Chondrocyte (in vitro differentiated cells): ENCODE results near the gene APAF1. TPM values are rescaled to one million over a fixed set of nuclear protein-coding genes. Genes with fewer than 3 reads are reported as not detected.
"Not testable (repeated sequence)": the region's sequence is repeated elsewhere in the genome, so short reads cannot be mapped to it uniquely, and the experiment has no call there.

Experiments used
- DNase-seq: peaks from one replicate; pipeline ENCODE4 v3.0.0; 2021; ENCODE audit warnings: mixed read lengths, low spot score
- H3K27ac Mint-ChIP-seq: one replicate; pipeline ENCODE4 v1.8.0; 2021; ENCODE audit warnings: mild to moderate bottlenecking, moderate library complexity, mixed read lengths; ENCODE audit not compliant: unreplicated experiment
- H3K27me3 Mint-ChIP-seq: 2 replicates; pipeline ENCODE4 v1.8.0; 2021; ENCODE audit warnings: low read depth, mixed read lengths
- H3K36me3 Mint-ChIP-seq: 2 replicates; pipeline ENCODE4 v1.8.0; 2021; ENCODE audit warnings: low read depth, mixed read lengths
- H3K4me1 Mint-ChIP-seq: 2 replicates; pipeline ENCODE4 v1.8.0; 2021; ENCODE audit warnings: low read depth, mild to moderate bottlenecking, mixed read lengths
- H3K4me3 Mint-ChIP-seq: one replicate; pipeline ENCODE4 v1.8.0; 2021; ENCODE audit warnings: mild to moderate bottlenecking, moderate library complexity, mixed read lengths; ENCODE audit not compliant: unreplicated experiment
- H3K9me3 Mint-ChIP-seq: 2 replicates; pipeline ENCODE4 v1.8.0; 2021; ENCODE audit warnings: low read depth, mixed read lengths
- total RNA-seq: library from RNA; stranded (reverse); gene quantifications from 3 replicates; pipeline ENCODE4 v1.2.1, GENCODE V29; 2021
- TF ChIP-seq, protein P1 (sequence below): fragments of 200-600 bp; sonication (generic); IDR thresholded peaks from 2 replicates; pipeline ENCODE4 v1.5.0; 2021; ENCODE audit warnings: antibody characterized with exemption, mild to moderate bottlenecking, moderate library complexity

APAF1 gene
- total RNA-seq, 1 donor from 2014 or later: 19.2 TPM

DNA sequence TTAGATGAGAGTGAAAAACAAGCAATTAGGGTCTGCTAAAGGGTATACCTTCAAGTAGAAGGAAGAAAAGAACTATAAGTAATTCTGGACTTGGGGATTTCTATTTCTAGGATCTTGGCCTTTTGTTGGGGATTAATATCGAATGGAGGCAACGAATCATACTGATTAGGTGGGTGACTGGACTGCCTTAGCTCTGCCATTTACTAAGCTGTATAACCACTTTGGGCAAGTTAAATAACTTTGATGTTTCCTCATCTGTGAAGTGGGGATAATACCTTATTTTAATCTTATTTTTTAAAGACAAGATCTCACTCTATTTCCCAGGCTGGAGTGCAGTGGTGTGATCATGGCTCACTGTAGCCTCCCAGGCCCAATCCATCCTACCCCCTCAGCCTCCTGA lies 7.1 kb upstream of the APAF1 start:
- Mint-ChIP-seq H3K4me3 (no peak overlapping the region), H3K36me3 (peaks cover 4% of the 10 kb centered on the region), H3K4me1 (peaks cover 39% of the 10 kb centered on the region), H3K27ac (no peak overlapping the region), H3K9me3 (no peaks in the 10 kb centered on the region), H3K27me3 (no peaks in the 10 kb centered on the region)
- DNase-seq: no peak
- TF ChIP-seq, protein P1, sequence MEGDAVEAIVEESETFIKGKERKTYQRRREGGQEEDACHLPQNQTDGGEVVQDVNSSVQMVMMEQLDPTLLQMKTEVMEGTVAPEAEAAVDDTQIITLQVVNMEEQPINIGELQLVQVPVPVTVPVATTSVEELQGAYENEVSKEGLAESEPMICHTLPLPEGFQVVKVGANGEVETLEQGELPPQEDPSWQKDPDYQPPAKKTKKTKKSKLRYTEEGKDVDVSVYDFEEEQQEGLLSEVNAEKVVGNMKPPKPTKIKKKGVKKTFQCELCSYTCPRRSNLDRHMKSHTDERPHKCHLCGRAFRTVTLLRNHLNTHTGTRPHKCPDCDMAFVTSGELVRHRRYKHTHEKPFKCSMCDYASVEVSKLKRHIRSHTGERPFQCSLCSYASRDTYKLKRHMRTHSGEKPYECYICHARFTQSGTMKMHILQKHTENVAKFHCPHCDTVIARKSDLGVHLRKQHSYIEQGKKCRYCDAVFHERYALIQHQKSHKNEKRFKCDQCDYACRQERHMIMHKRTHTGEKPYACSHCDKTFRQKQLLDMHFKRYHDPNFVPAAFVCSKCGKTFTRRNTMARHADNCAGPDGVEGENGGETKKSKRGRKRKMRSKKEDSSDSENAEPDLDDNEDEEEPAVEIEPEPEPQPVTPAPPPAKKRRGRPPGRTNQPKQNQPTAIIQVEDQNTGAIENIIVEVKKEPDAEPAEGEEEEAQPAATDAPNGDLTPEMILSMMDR: no peak

DNA sequence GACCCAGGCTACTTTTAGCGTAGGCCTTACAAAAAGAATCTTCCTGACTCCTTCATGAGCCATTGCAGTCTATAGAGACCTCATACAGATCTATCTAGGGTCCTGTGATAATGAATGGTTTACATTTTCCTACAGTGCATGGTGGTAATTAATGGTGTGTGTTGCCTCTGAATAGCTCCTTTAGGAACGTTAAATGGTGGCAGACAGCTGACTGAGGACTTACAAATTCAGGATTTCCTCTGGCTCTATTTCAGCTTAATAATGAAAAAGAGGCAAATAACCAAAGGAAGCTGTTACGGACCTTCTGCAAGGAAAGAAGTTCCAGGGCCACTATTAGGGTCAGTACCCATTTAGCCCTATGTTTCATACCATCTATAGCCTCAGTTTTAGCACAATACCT lies 5.6 kb upstream of the APAF1 start:
- Mint-ChIP-seq H3K27ac (no peak overlapping the region), H3K27me3 (no peaks in the 10 kb centered on the region), H3K9me3 (no peaks in the 10 kb centered on the region), H3K4me3 (no peak overlapping the region), H3K4me1 (peaks cover 48% of the 10 kb centered on the region), H3K36me3 (peaks cover 2% of the 10 kb centered on the region)
- DNase-seq: no peak
- TF ChIP-seq, protein P1: no peak

DNA sequence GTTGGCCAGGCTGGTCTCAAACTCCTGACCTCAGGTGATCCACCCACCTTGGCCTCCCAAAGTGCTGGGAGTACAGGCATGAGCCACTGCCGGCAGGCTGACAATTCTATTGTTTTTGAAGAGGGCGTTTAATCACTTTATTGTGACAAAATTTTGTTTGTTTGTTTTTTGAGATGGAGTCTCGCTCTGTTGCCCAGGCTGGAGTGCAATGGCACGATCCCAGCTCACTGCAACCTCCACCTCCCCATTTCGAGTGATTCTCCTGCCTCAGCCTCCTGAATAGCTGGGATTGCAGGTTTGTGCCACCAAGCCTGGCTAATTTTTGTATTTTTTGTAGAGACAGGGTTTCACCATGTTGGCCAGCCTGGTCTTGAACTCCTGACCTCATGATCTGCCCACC lies 2.3 kb upstream of the APAF1 start:
- not testable (repeated sequence) for DNase-seq, H3K27me3 Mint-ChIP-seq, H3K9me3 Mint-ChIP-seq, H3K36me3 Mint-ChIP-seq
- H3K27ac Mint-ChIP-seq: peak overlapping the region; percentile 74
- peak overlapping the region; percentile 96 for H3K4me3 Mint-ChIP-seq
- H3K4me1 Mint-ChIP-seq: peaks cover 50% of the 10 kb centered on the region

DNA sequence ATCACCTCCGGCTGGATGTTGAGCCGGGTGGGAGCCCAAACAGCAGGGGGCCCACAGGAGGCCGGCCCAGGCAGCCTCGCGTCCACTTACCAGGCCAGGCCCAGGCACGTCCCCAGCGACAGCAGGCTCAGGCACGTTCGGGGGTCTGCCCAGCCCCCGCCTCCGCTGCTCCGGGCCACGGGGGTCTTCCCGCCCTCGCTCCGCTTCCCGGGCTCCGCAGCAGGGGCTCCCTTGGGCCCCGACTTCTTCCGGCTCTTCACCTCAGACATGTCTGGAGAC lies 718 bp upstream of the APAF1 start:
- peak overlapping the region; percentile 97 for H3K27ac Mint-ChIP-seq
- peaks cover 7% of the 10 kb centered on the region for H3K36me3 Mint-ChIP-seq
- no peaks in the 10 kb centered on the region for H3K27me3 Mint-ChIP-seq
- H3K9me3 Mint-ChIP-seq: no peaks in the 10 kb centered on the region
- H3K4me1 Mint-ChIP-seq: peaks cover 51% of the 10 kb centered on the region
- TF ChIP-seq, protein P1: peak; percentile 54
- peak overlapping the region; percentile 96 for H3K4me3 Mint-ChIP-seq
- DNase-seq: peak; percentile 91

DNA sequence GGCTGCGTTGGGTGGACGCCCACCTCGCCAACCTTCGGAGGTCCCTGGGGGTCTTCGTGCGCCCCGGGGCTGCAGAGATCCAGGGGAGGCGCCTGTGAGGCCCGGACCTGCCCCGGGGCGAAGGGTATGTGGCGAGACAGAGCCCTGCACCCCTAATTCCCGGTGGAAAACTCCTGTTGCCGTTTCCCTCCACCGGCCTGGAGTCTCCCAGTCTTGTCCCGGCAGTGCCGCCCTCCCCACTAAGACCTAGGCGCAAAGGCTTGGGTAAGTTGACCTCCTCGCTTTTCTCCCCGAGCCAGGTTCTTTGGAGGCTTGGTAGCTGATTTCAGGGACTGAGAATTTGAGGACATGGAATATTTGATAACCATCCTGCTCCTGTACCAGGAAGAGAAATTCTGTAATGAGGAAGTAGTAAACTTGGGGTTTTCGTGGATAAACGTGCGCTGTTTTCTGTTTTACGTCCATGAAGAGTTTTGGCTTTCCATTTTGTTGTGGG lies 530 bp downstream of the APAF1 start:
- peak; percentile 91 for DNase-seq
- Mint-ChIP-seq H3K4me3 (peak overlapping the region; percentile 96), H3K27me3 (no peaks in the 10 kb centered on the region), H3K36me3 (peaks cover 15% of the 10 kb centered on the region), H3K27ac (peak overlapping the region; percentile 88), H3K4me1 (peaks cover 50% of the 10 kb centered on the region), H3K9me3 (no peaks in the 10 kb centered on the region)
- TF ChIP-seq, protein P1: no peak

DNA sequence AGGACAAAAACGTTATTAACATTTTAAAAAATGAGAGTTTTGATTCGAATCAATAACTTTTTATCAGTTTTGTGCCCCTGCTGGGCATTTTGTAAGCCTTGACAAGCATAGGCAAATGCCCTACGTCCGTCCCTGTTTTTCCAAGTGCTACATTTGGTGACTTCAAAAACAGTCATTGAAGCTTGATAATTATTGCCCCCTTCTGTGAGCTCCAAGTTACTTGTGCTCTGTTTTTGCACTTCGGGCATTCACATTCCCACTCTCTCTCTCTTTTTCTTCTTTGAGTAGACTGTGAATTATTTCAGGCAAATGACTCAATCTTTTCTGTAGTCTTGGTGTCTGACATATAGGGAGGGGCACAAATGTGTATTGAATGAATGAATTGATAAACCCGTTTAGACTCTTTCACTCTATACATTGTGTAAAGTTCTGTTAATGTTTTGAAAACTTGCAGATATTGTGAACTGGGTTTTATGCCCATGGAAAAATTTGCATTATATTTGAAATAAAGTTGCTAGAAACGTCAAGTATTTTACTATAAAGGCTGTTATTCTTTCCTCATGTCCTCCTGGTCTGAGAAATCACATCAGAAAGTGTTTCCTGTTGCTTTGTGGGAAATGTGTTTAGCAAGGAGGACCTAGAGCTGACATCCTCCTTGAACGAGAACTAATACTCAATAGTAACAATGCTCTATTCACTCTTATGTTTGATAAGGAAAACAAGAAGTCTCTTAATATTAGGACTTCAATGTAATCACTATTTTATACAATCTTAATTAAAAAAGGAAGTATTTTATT lies 1.4 kb downstream of the APAF1 start:
- Mint-ChIP-seq H3K4me1 (peaks cover 44% of the 10 kb centered on the region), H3K36me3 (peaks cover 16% of the 10 kb centered on the region), H3K4me3 (peak overlapping the region; percentile 96), H3K9me3 (no peaks in the 10 kb centered on the region), H3K27me3 (no peaks in the 10 kb centered on the region), H3K27ac (peak overlapping the region; percentile 67)
- TF ChIP-seq, protein P1: peak; percentile 65
- no peak for DNase-seq
